RWPE1 (cell line): ENCODE data around the gene ABL1.

Source experiments
- CTCF ChIA-PET: fragments of 350-600 bp; sonication (Branson Sonifier 250); formaldehyde crosslinking; extraction: SDS; loops from one replicate; lab custom pipeline; 2021; lab: Yijun Ruan, JAX
- POLR2A ChIA-PET: fragments of 400-600 bp; formaldehyde crosslinking; extraction: SDS; loops from one replicate; lab custom pipeline; 2020; ENCODE audit warnings: antibody characterized with exemption; ENCODE audit not compliant: low non-redundant PET; lab: Yijun Ruan, JAX
- DNase-seq: peaks from one replicate; pipeline ENCODE4 v3.0.0; 2012; ENCODE audit warnings: low spot score
- H3K27ac ChIP-seq: fragments of 450-650 bp; 2 replicates; pipeline ENCODE4 v1.5.1; 2017
- CTCF ChIP-seq: fragments of 450-650 bp; conservative IDR thresholded peaks from 2 replicates; pipeline ENCODE4 v1.5.1; 2017; ENCODE audit warnings: low read depth, mild to moderate bottlenecking

Gene ABL1

GRCh38 chr9:130868230-130868629 lies 33.2 kb downstream of the ABL1 start:
- no peak for TF ChIP-seq CTCF
- CTCF ChIA-PET = interaction anchor here (0.6 to 6.6 kb wide), 4 partner anchors 33 to 179 kb away, joined by 3 to 46 read pairs (median 5); no protein-coding TSS in a partner anchor

GRCh38 chr9:130869250-130869649 lies 34.2 kb downstream of the ABL1 start:
- POLR2A ChIA-PET = no interaction called here
- CTCF ChIA-PET = interaction anchor here (0.6 to 2.4 kb wide), 28 partner anchors 8 to 178 kb away, joined by 3 to 21 read pairs (median 5); no protein-coding TSS in a partner anchor
- H3K27ac ChIP-seq = no peak overlapping the region
- no peak for DNase-seq
- no peak for TF ChIP-seq CTCF

More at GRCh38 chr9:130868230-130868629, 33.2 kb downstream of the ABL1 start:
- POLR2A ChIA-PET = interaction anchor here (0.6 kb wide), 1 partner anchor 12 kb away, joined by 9 read pairs; no protein-coding TSS in a partner anchor
- H3K27ac ChIP-seq = no peak overlapping the region
- no peak for DNase-seq

GRCh38 chr9:130870491-130871381 lies 35.7 kb downstream of the ABL1 start:
- TF ChIP-seq CTCF = no peak
- DNase-seq = no peak
- H3K27ac ChIP-seq = no peak overlapping the region
- CTCF ChIA-PET = interaction anchor here (0.5 to 2.4 kb wide), 27 partner anchors 9 to 498 kb away, joined by 3 to 21 read pairs (median 5); no protein-coding TSS in a partner anchor
- POLR2A ChIA-PET = no interaction called here

GRCh38 chr9:130871395-130872062 lies 36.5 kb downstream of the ABL1 start:
- no peak overlapping the region for H3K27ac ChIP-seq
- ChIA-PET CTCF (interaction anchor here (0.8 kb wide), 1 partner anchor 69 kb away, joined by 3 read pairs; no protein-coding TSS in a partner anchor), POLR2A (no interaction called here)
- no peak for DNase-seq
- TF ChIP-seq CTCF = no peak

GRCh38 chr9:130872093-130872492 lies 37.0 kb downstream of the ABL1 start:
- no peak for DNase-seq
- TF ChIP-seq CTCF = no peak
- ChIA-PET CTCF (interaction anchor here (0.8 kb wide), 1 partner anchor 69 kb away, joined by 3 read pairs; no protein-coding TSS in a partner anchor), POLR2A (no interaction called here)
- no peak overlapping the region for H3K27ac ChIP-seq

- CTCF ChIA-PET = interaction anchor here (0.9 kb wide), 1 partner anchor 8 kb away, joined by 3 read pairs; no protein-coding TSS in a partner anchor
Observed at GRCh38 chr9:130872508-130872907, 37.5 kb downstream of the ABL1 start.

More at GRCh38 chr9:130872508-130872907, 37.5 kb downstream of the ABL1 start:
- H3K27ac ChIP-seq = no peak overlapping the region
- POLR2A ChIA-PET = no interaction called here
- no peak for DNase-seq
- no peak for TF ChIP-seq CTCF
